Thyroid gland (tissue), 4 donors: Measurements from ENCODE around the gene LMBR1L.

ENCODE experiments used
- POLR2A ChIP-seq, 2 donors: fragments of 450-650 bp; IDR thresholded peaks; one replicate each; pipeline ENCODE4 v1.6.1; 2017; ENCODE audit warnings: antibody characterized with exemption in 2 of 2, mild to moderate bottlenecking in 2 of 2, moderate library complexity in 1 of 2
- TF ChIP-seq, protein P1 (sequence below), 6 experiments: fragments of 200-600 bp in 3 of 6; fragments of 450-650 bp in 3 of 6; sonication (generic) in 3 of 6; IDR thresholded peaks; one replicate each; pipeline ENCODE4 v1.5.1; 2016 to 2019; ENCODE audit warnings: antibody characterized with exemption in 6 of 6, mild to moderate bottlenecking in 2 of 6, inconsistent platforms in 1 of 6, moderate library complexity in 1 of 6

DNA sequence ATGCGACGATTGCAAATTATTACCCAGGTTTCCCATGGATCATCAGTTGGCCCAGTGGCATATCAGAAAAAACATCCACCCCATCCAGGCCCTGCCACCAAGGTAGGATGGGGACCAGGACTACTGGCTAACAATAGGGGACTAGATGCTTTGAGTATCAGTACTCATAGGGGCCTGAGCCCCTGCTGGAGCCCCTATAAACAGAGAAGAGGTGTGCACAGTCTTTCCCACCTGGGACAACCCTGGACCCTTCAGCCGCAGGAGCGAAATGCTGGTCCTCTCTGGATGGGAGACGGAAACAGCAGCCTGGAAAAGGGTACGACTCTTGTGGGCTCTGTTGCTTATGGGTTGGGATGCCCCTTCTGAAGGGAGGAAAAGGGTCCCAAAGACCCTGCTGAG, 21.7 kb downstream of the LMBR1L start:
- TF ChIP-seq, protein P1, sequence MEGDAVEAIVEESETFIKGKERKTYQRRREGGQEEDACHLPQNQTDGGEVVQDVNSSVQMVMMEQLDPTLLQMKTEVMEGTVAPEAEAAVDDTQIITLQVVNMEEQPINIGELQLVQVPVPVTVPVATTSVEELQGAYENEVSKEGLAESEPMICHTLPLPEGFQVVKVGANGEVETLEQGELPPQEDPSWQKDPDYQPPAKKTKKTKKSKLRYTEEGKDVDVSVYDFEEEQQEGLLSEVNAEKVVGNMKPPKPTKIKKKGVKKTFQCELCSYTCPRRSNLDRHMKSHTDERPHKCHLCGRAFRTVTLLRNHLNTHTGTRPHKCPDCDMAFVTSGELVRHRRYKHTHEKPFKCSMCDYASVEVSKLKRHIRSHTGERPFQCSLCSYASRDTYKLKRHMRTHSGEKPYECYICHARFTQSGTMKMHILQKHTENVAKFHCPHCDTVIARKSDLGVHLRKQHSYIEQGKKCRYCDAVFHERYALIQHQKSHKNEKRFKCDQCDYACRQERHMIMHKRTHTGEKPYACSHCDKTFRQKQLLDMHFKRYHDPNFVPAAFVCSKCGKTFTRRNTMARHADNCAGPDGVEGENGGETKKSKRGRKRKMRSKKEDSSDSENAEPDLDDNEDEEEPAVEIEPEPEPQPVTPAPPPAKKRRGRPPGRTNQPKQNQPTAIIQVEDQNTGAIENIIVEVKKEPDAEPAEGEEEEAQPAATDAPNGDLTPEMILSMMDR (IDR thresholded peaks at IDR 0.05), result no peak
- TF ChIP-seq POLR2A (IDR thresholded peaks at IDR 0.05), result no peak
